ENCODE measurements around the gene C7orf57.

The C7orf57 gene

DNA sequence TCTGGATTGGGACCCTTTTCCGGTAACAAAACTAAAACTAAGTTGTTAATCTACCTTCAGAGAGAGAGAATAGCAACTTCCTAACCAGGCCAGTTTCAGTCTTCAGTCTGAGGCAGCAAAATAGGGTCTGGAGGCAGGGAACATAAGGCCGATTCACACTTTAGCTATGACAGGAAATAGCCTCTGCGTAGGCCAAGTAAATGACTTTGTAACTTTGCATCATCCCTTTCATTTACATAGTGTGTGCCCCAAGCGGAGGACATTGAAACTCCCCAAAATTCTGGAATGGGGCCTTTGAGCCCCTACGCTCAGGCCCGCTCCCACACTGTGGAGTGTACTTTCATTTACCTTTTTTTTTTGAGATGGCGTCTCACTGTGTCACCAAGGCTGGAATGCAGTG lies 52.0 kb downstream of the C7orf57 start:
- DNase-seq = no peak

DNA sequence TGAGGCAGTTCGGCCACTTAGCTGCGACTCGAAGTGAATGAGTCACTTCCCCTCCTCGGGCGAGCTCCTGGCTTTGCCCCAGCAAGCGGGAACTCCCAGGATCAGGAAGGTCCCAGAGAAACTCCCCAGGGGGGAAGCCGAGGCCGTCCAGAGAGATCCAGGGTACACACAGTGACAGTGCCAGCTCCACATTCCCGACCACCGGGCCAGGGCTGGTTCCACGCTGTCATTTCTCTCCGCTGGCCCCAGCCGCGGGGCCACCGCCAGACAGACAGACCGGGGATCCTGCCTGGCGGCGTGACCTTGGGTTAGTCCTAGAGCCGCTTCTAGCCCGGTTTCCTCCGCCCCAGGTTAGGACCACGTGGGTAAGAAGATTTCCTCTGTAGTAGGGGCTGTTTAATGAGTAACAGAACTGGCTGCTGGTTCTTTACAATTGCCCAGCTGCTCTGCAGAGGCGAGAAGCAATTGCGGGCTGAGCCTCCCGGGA lies 53.3 kb downstream of the C7orf57 start:
- DNase-seq = peak; percentile 67

DNA sequence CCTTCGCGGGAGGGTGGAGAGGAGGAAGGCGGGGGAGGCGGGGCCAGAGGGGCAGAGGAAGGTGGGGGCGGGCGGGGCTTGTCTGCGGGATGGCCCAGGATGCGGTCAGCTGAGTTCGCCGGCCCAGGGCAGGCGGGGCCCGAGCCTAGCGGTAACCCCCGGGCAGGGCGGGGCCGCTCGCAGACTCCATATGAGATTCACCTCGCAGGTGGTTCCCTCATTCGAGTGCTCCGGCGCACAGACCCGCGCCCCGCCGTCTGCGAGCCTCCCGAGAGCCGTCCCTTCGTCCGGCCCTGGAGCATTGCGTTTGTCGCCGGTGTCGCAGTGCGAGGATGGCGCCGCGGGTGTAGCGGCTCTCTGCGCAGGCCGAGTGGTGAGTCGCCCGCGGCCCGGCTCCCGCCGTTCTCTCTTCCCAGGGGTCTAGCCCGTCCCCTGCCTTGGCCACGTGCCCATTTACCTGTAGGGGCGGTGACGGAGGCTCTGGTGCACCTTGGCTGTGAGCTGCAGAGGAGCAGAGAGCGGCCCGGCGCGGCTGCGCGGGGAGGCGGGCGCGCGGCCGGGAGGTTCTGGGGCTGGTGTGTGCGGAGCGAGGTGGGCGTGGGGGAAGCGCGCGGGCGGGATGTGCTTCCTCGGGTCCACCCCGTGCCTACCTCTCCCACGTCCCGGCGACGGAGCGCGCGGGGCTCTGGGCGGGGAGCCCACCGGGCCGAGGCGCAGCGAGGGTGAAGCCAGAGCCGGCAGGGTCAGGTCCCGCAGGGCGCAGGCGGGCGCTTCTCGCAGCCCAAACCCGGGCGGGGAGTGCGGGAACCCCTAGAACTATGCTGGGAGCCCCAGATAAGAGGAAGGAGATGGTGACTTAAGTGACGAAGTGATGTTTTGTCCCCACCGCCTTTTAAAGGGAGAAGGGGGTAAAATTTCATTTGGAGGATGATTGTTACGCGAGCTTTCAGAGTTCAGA lies 54.0 kb downstream of the C7orf57 start, which contains the start of gene UPP1:
UPP1 (plus strand) TSS at position 220 of the 958 bp plus-strand sequence. CDS start 5,519 bp downstream, outside the sequence.
- peak; percentile 89 for DNase-seq

DNA sequence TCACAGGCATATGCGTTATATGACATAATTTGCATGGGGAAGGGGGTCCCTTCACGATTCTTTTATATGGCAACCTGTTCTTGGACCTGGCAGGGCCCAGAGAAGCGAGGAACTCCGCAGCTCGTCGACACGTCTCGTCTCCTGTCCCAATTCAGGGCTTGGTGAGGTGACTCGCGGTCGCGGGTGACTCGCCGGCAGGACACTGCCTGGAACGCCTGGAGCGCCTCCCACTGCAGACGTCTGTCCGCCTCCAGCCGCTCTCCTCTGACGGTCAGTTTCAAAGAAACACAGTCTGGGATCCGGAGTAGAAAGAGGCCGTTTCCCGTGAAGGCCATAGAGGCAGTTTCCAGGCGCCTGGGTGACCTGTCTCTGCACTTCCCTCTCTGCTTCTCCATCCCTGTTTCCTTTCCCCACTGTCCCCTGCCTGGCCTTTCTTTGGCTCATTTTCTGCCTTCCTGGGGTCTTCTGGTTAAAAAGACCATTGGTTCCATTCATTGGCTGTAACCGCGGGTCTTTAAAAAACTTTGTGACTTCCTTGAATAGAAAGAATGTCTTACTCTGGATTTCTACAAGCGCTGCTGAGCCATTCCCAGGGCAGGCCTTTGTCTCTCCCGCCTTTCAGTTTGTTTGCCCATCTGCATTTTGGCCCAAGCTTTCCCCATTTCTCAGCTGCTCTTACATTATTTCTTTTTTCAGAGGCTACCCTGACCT lies 54.9 kb downstream of the C7orf57 start:
- DNase-seq = no peak

DNA sequence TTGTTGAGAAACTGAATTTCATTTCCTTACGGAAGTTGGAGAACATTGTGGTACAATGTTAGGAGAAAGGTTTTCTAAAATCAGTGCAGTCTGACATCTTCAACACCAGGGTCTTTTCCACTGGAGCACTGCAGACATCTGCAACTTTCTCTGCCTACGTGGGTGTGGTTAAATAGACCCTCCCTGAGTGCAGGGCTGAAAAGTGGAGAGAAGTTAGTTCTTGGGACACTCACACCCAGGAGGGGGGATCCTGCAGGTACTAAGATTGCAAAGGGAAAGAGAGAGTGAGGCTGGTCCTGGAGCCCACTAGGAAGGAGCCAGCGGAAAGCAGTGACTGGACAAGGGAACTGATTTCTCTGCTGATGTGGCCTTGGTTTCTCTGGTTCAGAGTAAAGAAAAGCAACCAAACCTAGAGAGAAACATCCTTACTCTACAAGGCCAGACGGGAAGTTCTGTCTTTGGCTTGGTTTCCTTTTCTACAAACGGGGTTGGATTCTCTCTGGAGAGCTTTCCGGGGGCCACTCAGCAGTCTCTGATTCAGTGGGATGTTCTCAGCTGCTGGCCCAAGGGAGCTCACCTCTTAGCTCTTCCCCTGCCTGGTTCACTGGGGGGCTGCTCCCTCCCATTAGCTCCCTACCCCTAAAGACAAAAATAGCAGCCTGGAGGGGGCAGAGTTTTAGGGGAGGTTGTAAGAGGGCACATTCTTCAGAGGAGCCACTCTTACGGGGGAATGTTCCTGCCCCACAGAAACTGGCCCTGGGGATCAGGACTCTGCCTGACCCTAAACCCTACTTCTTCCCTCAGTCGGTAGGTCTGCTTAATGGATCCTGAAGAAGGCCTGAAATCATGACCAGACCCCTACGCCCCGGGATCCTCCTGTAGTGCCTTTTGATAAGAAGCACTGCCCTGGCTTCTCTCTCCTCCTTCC lies 56.4 kb downstream of the C7orf57 start:
- DNase-seq = no peak

DNA sequence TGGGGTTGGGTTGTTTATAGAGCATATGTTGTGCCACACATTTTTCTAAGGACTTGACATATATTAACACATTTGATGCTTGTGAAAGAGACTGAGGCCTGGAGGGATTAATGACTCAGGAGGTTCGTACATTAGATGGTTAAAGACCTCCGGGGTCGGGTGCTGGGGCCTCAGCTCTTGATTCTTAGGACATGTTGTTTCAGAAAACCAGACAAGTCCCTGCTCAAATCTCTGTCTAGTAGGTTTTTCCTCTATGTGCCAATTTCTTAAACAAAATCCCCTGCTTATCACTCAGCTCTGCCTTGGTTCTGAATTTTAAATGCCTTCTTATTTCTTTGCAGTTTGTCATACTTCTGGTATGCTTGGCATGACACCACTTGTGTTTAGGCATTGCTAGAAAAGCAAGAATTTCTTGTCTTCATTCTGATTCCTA lies 59.5 kb downstream of the C7orf57 start:
- DNase-seq = no peak

DNA sequence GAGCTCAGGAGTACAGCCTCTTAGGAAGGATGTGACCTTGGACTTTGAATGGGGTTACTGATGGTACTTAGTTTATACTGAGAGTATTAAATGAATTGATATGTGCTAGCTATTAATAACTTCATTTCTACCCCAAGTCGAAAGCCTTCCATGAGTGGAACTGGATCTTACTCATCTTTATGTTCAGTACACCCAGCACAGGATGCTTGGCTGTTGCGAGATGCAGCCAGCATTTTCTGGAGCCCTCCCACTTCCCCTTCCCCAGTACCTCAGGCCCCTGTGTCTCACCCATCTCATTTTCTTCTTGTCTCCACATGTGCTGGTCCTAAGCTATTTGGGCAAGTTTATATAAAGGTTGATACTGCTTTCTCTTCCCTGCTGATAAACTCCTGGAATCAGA lies 60.9 kb downstream of the C7orf57 start:
- no peak for DNase-seq

DNA sequence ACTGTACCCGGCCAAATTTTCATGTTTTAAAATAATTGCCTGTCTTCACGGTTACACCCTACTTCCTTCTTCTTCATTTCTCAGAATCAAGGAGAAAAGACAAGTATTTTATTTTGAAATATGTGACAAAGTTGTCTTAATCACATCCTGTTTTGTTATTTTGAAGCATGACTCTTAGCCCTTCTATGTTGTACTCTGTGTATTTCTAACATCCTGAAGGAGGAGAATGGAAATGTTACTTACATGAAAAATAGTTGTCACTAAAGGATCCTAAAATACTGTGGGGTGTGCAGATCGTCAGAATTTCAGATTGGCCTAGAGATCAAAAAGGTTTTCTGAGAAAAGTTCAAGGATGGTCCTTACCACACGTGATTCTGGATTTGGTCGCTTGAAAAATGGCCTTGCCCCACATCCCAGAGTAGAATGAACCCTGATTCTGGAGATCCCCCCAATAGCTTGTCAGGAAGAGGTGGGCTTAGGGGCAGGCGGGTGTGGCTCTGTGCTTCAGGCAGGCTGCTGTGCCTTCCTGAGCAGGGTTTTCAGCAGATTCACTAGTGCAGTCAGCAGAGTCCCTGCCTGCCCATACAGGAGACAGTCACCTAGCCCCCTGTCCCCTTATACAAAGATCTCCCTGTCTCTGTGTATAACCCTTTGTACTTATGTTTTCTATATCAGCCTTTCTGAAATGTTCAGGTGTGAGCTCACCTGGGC lies 62.3 kb downstream of the C7orf57 start:
- DNase-seq = no peak

DNA sequence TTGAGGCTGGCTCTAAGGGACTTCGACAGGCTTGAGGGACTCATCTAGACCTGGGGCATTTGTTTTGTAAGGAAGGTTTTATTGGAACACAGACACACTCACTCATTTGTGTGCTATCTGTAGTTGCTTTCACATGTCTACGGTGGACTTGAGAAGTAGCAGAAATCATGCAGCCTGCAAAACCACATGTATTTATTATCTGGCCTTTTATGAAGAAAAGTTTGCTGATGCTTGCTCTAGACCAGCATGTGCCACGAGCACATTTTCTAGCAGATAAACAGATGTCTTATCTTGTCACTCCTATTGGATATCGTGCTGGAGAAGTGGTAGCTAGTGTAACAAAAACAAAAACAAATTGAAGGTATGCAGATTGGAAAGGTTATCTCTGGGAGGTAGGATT lies 63.5 kb downstream of the C7orf57 start:
- no peak for DNase-seq

DNA sequence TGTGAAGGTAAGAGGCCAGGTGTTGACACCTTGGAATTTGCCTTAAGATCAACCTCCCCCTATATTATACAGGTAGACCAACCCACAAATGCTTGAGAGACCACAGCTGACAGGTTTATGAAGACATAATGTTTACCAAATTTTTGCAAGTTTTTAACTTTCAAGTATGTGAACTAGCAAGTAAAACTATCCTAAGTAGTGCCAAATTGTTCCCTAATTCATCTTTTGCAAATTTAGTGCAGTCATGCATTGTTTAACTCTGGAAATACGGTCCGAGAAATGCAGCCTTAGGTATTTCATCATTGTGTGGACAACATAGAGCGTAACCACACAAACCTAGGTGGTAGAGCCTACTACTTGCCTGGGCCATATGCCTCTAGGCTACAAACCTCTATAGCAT lies 64.4 kb downstream of the C7orf57 start:
- DNase-seq = no peak

DNA sequence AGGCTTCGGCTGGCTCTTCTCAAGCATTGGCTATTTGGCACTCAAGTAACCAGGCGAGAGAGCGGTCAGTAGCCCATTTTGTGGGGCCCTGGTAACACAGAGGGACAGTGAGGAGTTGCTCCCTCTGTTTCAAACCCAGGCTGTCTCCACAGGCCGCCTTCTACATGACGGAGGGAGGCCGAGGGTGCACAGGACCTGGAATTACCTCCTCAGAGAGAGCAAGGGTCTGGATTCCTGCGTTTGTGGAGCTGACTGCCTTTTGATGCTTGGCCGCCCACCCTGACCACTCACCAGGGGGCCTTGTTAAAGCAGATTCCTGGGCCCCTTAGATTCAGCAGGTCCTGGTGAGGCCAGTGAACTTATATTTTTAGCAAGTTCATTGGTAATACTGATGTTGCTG lies 66.0 kb downstream of the C7orf57 start:
- DNase-seq = no peak

DNA sequence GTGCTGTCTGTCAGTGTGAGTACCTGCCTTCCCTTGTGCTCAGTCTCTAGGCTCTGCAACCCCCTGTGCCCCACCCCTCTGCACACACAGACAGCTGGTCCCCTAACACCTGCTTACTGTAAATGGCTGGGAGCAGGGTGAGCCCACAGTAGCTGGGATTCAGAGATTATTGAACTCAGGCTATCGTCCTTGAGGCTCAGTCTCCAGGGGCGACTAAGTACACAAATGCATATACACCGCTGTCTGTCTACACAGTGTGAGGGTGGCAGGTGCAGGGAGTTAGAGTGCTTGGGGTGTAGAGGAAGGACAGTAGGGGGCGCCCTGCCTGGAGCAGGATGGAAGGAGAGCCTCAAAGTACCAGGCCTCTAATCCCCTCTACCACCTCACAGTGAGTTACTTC lies 66.6 kb downstream of the C7orf57 start:
- peak; percentile 57 for DNase-seq

DNA sequence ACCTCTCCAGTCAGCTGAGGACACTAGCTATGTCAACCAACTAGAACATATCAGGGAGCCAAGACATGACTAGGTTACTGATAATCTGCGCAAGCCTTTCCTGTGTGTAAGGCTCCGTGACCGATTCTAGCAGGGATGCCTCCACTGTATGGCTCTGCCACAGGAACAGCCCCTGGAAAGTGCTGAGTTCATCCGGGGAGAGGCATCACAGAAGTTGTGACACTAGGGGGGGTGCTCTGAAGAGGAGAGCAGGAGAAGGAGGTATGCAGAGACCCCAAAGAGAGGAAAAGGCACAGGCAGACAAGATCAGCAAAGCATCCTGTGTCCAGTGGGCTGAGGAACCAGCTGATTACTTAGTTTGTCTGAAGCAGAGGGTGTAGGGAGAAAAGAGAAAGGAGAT lies 67.2 kb downstream of the C7orf57 start:
- no peak for DNase-seq

DNA sequence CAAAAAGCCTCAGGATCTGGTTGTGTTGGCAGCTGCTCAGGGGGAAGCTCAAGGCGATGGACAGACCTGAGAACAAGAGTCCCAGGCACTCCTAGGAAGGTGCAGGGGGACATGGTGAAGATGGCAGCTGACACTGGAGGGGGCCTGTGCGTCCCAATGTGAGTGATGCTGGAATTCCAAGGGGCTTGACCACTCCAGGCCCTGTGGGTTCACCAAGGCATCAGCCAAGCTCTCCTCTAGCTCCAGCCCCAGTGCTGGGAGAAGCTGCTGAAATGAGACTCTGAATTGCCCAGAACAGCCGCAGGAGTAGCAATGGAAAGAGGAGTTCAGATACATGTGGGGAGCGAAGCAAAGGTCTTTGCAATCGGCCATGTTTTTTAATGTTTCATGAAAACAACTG lies 69.7 kb downstream of the C7orf57 start:
- DNase-seq = no peak

DNA sequence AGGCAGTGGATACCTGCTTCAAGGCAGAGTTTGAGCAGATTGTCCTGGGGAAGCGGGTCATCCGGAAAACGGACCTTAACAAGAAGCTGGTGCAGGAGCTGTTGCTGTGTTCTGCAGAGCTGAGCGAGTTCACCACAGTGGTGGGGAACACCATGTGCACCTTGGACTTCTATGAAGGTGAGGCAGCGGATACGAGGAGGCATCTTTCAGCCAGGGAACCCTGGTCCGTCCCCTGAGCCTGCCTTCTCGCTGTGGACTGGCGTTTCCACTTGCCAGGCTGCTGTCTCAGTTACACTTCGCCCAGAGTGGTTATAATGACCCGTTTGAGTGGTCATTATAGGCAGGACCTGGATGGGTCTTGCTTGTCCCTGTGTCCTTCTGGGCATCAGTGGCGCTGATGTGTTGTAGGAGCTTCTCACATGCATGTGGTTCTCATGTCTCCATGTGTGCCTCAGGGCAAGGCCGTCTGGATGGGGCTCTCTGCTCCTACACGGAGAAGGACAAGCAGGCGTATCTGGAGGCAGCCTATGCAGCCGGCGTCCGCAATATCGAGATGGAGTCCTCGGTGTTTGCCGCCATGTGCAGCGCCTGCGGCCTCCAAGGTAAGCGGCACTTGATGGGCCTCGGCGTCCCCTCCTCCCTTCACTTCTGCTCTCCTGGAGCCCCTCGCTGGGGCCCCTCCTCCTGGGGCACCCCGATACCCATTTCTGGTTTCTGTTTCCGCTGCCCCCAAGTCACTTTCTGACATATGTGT lies 71.7 kb downstream of the C7orf57 start:
- no peak for DNase-seq

DNA sequence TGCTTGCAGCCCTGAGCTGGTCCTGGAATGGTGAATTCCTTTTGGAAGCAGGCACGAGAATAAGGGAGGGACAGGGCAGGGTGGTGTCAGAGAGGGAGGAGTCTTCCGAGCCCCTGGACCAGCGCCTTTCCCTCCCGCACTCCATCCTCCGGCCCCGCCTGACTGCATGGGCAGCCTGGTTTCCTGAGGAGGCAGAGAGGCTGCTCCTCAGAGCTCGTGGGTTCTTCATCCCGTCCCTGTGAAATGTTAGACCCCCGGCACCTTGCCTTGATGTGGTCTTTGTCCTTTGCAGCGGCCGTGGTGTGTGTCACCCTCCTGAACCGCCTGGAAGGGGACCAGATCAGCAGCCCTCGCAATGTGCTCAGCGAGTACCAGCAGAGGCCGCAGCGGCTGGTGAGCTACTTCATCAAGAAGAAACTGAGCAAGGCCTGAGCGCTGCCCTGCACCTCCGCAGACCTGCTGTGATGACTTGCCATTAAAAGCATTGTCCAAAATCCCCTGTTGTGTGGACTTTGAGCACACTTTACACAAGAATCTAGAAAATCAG lies 72.7 kb downstream of the C7orf57 start:
- DNase-seq = no peak

DNA sequence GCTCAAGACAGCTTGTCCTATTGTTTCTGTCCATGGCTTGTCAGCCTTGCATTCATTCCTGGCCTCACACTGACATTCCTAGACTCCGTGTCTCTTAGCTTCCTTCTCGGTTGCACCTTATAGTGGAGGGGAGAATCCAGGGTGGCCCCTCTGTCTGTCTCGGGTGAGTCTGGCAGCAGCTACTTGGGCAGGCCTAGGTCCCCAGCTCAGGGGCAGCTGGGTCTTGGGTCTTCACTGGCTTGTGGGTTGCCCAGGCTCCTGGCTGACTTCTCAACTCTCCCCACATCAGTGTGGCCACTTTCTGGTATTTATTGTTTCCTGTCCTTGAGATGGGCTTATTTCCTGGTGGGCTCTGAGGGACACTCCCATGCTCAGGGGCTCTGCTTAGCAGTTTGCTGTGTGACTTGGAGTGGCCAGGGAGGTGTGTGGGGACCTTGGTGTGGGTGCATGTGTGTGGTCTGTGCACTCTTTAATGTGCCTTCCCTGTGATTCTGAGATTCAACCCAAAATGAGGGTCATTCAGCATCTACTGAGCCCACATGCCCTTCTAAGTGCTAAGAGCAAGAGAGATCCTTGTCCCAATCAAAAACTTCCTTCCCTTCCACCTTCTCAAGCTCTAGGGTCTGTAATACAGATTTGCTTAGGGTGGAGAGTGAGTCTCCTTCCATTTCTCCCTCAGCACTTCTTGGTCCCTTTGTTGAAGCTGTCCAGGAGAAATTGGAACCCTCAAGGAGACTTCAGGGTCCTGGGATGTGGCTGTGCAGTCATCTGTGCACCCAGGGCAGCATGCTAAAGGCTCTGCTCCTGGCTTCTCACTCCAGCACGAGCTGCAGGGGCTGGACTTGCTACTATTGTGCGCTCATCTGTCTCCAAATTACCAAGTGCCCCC lies 73.9 kb downstream of the C7orf57 start:
- no peak for DNase-seq

DNA sequence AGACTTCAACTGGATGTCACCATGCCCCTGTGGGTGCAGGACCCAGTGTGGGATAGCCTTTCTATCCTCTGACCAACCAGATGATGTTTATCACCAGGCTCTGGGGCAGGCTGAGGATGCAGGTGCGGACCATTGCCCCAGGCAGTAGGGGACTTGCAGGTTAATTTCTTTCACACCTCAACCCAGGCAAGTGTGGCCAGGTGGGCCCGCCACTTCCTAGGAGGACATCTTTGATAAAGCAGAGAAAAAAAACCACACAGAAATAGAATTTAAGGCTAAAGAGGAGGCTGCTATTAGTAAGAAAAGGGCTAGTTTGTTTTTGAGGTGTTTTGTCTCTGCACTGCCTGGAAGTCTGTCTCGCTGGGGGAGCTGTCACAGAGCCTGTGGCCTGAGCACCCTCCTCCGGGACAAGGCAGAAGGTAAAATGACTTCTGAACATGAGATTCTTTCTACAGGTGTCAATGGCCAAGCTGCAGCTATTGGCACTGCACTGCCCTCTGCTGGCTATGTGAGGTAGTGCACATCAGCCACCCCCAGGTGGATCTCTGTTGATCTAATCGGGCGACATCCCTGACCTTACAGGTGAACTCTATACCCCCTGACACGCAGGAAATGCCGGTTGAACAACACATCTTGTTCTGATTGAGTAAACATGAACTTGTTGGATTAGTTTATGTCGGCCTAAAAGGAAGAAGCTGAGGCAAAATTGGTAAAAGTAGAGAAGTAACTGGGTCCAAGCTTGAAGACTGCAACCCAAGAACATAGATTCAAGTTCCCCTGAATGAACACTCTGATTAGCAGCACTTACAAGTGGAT lies 74.7 kb downstream of the C7orf57 start:
- peak; percentile 81 for DNase-seq

DNA sequence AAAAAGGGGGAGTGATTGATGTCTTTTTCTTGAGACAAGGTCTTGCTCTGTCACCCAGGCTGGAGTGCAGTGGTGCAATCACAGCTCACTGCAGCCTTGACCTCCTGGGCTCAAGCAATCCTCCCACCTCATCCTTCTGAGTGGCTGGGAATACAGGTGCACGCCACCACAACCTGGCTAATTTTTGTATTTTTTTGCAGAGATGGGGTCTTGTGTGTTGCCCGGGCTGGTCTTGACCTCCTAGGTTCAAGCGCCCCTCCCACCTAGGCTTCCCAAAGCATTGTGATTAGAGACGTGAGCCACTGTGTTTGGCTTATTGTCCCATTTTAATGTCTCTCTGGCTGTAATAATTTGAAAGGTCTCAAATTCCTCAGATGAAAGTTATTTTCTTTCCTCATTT lies 75.5 kb downstream of the C7orf57 start:
- DNase-seq = no peak

Measured in NCI-H82 (cell line).